ENCODE data around the gene UBE2H.
A peak's percentile ranks its signal among the peaks of the same experiment; 100 is the strongest.
"Not testable (repeated sequence)": the region's sequence is repeated elsewhere in the genome, so short reads cannot be mapped to it uniquely, and the experiment has no call there.

UBE2H gene

DNA sequence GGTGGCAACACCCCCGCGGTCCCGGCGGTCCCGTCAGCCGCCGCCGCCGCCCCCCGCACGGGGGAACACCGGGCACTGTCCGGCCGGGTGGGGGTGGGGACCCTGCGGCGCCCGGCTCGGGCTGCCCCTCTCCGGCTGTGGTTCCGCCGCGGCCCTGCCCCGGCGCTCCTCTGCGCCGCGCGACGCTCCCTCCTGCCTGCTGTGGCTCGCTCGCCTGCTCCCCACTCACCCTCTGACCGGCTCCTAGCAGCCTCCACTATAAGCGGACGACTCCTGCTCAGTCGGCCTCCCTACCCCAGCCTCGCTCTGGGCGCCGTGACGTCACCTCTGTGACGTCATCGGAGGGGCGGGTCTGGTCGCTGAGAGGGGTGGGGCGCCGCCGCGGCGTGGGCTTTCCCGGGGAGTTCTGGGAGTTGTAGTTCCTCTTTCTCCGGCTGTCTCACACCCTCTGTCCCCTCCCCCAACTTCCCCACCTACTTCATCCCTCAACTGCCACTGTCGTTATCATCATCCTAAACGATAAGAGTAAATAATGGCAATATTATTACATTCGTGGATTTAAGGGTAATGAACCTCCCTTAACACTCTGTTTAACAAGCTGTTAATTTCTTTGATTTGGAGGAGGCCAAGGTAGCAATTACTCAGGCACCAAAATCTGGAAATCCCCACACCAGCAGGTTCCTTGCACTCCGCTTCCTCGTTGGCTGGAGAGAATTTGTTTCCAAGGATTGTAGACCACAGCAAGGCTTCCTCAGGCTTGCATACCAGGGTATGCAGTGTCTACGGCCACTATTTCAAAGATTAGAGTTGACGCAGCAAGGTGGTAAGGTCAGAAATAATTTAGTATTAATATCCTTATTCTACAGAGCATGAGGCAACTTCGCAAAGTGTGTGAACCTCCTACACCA lies at the start of gene UBE2H:
Gene UBE2H (minus strand): TSS at position 308 of the 908 bp plus-strand sequence. CDS start 405 bp downstream, outside the sequence.
- DNase-seq (ENCODE audit: low read depth): peak; percentile 76

GRCh38 chr7:129998446-129998845 lies 45.7 kb upstream of the UBE2H start:
- no peak for DNase-seq (ENCODE audit: low read depth)

DNA sequence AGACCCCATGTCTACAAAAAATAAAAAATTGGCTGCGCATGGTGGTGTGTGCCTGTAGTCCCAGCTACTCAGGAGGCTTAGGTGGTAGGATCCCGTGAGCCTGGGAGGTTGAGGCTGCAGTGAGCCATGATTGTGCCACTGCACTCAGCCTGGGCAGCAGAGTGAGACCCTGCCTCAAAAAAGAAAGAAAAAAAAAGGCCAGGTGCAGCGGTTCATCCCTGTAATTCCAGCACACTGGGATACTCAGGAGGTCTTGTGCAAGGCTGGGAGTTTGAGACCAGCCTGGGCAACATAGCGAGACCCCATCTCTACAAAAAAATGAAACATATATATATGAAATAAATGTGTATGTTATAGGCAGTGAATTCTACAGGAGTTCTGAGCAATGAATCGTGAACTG lies 44.5 kb upstream of the UBE2H start:
- no peak for DNase-seq (ENCODE audit: low read depth)

DNA sequence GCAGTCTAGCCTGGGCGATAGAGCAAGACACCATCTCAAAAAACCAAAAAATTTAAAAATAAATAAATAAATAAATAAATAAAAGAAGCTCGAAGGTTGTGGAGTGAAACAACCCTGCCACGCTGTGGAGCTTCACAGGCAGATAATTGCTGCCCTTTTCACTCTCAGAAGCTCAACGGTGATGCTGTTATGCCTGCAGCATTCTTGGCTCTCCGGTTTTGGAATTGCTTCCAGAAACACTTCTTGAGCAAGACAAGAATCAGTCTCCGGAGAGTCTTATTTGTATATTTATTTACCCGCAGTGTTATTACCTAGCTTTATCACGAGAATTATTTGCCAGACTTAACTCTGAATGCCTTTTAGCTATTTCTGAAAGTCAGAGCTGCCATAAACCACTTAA lies 40.5 kb upstream of the UBE2H start:
- DNase-seq (ENCODE audit: low read depth): no peak

DNA sequence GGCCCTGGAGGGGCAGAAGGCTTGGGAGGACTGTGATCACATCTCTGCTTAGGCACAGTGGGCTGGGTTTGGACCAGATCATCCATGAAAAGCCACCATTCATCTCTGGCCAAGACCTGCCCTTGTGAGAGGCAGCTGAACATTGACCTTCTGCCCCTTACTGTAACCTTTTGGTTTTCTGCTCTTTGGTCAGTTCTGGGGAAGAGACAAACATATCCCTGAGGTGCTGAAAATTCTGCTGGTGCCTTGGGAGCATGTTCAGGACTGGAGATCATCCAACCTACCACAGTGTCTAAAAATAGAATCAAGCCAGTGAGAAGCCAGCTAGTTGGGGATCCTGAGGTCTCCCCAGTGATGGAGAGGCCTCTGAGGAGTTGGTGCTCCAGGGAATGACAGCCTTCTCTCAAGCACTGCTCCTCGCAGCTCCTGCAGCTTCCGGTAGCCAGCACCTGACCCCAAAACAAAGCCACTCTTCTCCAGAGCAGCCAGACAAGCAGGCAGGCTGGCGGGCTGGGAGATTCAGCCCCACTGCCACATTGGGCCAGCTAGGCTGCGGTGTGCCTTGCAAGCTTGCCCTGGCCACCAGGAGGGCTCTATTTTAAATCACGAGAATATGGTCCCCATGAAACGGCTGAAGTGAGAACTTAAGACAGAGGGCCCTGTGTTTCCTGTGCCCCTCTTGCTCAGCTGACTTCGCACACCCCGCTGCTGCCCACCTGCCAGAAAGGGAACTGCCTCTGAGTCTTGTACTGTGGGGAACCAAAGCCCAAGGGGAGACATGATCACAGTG lies 37.8 kb upstream of the UBE2H start:
- no peak for DNase-seq (ENCODE audit: low read depth)

GRCh38 chr7:129989466-129989865 lies 36.7 kb upstream of the UBE2H start:
- DNase-seq (ENCODE audit: low read depth): peak; percentile 32

- no peak for DNase-seq (ENCODE audit: low read depth)
These were observed 33.8 kb upstream of the UBE2H start for GRCh38 chr7:129986600-129986999.

- DNase-seq (ENCODE audit: low read depth): no peak
These were observed 27.9 kb upstream of the UBE2H start for GRCh38 chr7:129980667-129981066.

DNA sequence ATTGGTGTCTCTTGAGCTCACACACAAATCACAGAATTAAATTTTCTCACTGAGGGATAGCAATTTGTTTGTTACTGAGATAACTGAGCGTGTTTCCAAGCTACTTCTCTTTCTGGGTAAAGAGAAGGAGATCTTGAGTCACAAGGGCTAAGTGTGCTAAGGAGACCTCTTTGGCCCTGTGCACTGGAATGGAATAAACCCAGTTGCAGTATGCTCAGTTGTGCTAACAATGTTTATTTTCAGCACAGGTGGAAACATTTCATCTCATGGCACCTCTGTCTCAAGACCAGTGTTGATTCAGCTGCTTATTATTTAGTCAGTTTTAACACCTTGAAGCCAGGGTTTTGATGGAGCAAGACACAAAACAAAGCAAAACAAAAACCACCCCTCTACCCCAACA lies 22.5 kb upstream of the UBE2H start:
- DNase-seq (ENCODE audit: low read depth): no peak

GRCh38 chr7:129970816-129971215 lies 18.1 kb upstream of the UBE2H start:
- DNase-seq (ENCODE audit: low read depth): no peak

DNA sequence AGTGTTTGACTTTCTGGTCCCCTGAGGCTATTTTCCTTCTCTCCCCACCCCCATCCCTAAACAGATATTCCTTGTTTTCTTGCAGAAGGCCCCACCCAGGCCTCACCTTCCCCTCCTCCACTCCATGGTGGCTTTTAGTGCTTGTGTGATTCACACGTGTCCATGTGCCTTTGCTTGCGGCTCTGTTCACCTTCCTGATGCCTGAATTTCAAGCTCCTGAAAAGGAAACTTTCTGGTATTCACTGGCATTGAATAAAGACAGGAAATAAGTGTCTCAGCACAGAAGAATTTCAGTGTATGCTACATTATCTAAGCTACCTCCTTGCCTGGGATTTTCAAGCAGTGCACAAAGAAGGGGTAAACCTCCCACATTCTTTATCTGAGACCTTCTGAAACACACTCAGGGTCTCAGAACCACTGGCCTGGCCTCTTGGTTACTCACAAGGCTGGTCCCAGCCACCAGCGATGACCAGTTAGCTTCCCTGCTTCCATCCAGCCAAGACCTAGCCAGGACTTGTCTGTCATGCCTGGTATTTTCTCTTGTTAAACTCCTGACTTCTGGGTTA lies 17.2 kb upstream of the UBE2H start:
- no peak for DNase-seq (ENCODE audit: low read depth)

DNA sequence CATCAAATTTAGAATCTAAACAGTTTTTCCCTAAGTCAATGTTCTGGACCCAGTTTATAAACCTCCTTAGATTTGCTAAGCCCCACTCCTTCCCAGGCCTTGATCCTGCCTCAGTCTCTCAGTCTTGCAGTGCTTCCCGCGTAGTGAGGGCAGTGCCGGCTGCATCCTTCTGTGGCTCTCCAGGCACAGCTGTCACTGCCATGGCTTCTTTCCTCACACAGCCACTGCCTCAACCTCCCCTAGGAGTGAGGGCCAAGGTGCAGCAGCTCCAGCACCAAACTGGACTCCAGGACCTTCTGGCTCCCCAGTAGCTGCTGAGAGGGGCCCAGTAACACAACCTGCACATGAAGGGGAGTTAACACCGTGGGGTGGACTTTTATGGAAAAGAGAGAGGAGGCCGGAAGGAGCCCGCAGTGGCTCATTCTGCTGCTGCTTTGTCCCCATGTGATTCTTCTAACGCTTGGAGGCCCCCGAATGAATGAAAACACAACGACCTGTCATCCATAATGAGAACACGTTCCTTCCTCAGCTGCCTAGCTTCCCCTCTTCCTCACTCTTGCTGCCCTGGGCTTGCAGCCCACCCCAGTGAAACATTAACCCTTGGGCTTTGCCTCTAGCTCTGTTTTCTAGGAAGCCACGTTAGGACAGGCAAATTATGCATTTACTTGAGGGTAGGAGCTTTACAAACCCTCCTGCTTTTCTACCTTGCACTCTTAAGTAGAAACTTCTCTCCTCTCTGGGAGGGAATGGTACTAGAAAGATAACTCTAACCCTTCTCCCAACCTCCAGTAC lies 16.0 kb upstream of the UBE2H start:
- DNase-seq (ENCODE audit: low read depth): no peak

GRCh38 chr7:129960204-129960475 lies 7.4 kb upstream of the UBE2H start:
- not testable (repeated sequence) for DNase-seq (ENCODE audit: low read depth)

- DNase-seq (ENCODE audit: low read depth): no peak
These were observed 6.9 kb upstream of the UBE2H start for GRCh38 chr7:129959471-129960203.

DNA sequence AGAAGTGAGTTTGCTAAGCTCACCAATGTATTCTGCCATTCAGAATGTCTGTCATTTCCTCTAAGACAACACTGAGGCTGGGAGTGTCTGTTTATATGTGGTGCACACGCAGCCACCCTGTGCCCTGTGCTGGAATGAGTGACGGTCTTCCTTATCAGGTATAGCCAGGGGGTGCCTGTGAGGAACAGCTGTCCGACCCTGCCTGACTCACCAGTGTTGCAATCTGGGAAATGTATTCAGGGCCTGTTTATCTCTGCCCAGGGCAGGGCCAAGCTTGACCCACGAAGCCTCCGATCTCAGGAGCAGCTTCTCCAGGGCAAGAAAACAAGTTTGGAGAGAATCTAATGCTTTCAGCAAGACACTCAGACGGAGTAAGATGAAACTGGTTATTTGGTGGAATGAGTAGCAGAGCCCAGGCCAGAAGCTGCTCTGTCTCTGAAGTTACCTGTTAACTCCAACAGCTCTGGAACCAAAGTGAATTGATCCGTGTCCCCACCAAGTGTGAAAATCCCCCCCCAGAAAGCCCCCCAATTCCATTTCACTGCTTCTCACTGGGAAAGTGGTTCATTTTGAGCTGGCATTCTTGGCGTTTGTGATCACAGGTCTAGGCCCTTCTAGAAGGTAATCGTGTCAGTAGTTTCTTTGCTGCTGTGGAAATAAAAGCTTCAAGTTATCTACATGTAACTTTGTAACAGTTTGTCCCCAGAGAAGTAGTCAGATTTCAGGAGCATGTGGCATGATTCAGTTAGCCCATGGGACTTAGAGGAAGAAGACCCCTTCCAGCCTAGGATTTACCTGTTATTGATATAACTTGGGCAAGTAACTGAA lies 6.1 kb upstream of the UBE2H start:
- no peak for DNase-seq (ENCODE audit: low read depth)

DNA sequence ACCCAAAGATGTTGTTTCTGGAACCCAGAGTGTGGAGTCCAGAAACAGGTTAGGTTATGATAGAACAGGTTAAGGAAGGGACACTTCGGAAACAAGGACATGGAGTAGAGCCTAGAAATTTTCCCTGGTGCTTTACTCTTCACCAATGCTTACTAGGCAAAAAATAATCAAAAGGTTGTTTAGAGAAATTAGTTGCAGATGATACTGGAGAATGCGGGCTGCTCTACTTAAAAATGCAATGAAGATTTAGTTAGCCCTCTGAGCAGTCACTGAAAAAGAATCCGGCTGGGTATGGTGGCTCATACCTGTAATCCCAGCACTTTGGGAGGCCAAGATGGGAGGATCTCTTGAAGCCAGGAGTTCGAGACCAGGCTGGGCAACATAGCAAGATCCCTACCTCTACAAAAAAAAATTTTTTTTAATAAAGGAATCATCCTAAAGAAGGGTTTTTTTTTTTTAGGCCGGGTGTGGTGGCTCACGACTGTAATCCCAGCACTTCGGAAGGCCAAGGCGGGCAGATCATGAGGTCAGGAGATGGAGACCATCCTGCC lies 3.3 kb upstream of the UBE2H start:
- no peak for DNase-seq (ENCODE audit: low read depth)

DNA sequence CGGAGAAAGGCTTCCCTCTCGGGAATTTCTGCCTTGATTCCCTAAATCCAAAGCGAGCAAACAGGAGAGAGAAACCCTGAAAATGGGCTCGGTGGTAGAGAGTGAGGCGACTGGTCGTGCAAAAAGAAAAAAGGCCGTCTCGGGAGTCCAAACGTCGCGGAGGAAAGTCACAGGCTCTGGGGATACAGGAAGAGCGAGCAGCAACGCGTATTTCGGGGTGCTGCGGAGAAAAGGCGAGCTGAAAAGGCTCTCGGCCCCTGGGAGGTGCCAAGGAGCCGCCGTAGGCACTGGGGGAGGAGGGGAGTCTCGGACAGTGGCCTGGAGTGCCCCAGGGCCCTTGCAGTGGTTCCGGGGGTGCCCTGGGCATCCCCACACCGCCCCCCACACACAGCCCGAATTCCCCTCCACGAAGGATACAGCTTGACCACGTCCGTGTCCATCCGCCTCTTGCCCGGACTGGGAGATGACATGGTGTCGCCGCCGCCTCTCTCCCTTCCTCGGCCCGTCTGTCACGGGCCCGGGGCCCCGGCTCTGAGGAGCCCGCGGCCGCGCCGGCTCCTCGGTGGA lies 591 bp downstream of the UBE2H start:
- no peak for DNase-seq (ENCODE audit: low read depth)

- no peak for DNase-seq (ENCODE audit: low read depth)
These were observed 1.3 kb downstream of the UBE2H start for GRCh38 chr7:129951226-129952085.

- no peak for DNase-seq (ENCODE audit: low read depth)
These were observed 1.9 kb downstream of the UBE2H start for GRCh38 chr7:129950933-129951225.
